Spleen (tissue), 7 donors: ENCODE results near the gene AGO3.

Experiments used
- CTCF ChIP-seq, 11 experiments: fragments of 200-600 bp in 7 of 11; fragments of 450-650 bp in 4 of 11; sonication (generic) in 4 of 11; IDR thresholded peaks in 8 of 11; conservative IDR thresholded peaks in 3 of 11; 1 replicate in 7 of 11; 2 replicates in 4 of 11; pipeline versions ENCODE4 v1.4.0 to v1.8.0; 2016 to 2021; ENCODE audit warnings: antibody characterized with exemption in 11 of 11, inconsistent platforms in 4 of 11, mild to moderate bottlenecking in 1 of 11
- POLR2AphosphoS5 ChIP-seq, 3 donors: sonication (generic); formaldehyde crosslinking; IDR thresholded peaks; one replicate each; pipeline ENCODE4 v1.5.1; 2017; ENCODE audit warnings: antibody characterized with exemption in 3 of 3
- donor health status: DM: no; HTN: no; CAD: no; lungs with moderate emphysema.
- donor health status: DM: no; HTN: no; CAD: no.
- donor health status: DM: no; HTN: no; CAD: no.

GRCh38 chr1:36023098-36023769 is 92.3 kb downstream of the AGO3 start:
- no peak for TF ChIP-seq CTCF (IDR thresholded peaks at IDR 0.05 in 8 of 11, conservative IDR thresholded peaks at IDR 0.05 in 3 of 11)
- no peak for TF ChIP-seq POLR2AphosphoS5 (IDR thresholded peaks at IDR 0.05)
